MCF 10A (cell line): ENCODE data around the gene CSF3. TPM values are rescaled to one million over a fixed set of nuclear protein-coding genes. Genes with fewer than 3 reads are reported as not detected.
A peak's percentile ranks its signal among the peaks of the same experiment; 100 is the strongest.

Experiments
- BruUV-seq: library from RNA; stranded (reverse); fragments of 400-500 nt; replicated peaks from 2 replicates; lab custom pipeline; 2021; lab: Mats Ljungman, UMichigan
- CTCF ChIA-PET: fragments of 300-600 bp; sonication (Branson Sonifier 250); formaldehyde crosslinking; extraction: SDS; loops from one replicate; lab custom pipeline; 2021; ENCODE audit warnings: antibody characterized with exemption, inconsistent platforms; lab: Yijun Ruan, JAX
- POLR2A ChIA-PET: fragments of 300-600, 350-650 bp; sonication (Branson Sonifier 250); formaldehyde crosslinking; extraction: SDS; loops from one replicate; lab custom pipeline; 2020; ENCODE audit warnings: antibody characterized with exemption, inconsistent platforms; lab: Yijun Ruan, JAX
- DNase-seq: peaks from one replicate; pipeline ENCODE4 v3.0.0-alpha.2; 2018; ENCODE audit not compliant: unreplicated experiment
- H3K27ac Mint-ChIP-seq: one replicate; pipeline ENCODE4 v1.8.0; 2022; ENCODE audit warnings: mild to moderate bottlenecking, low read depth, mixed read lengths; ENCODE audit not compliant: unreplicated experiment
- H3K27me3 Mint-ChIP-seq: one replicate; pipeline ENCODE4 v1.8.0; 2022; ENCODE audit warnings: mixed read lengths; ENCODE audit not compliant: insufficient read depth, unreplicated experiment
- H3K36me3 Mint-ChIP-seq: one replicate; pipeline ENCODE4 v1.8.0; 2022; ENCODE audit warnings: mild to moderate bottlenecking, moderate library complexity, mixed read lengths; ENCODE audit not compliant: insufficient read depth, unreplicated experiment
- H3K4me1 Mint-ChIP-seq: one replicate; pipeline ENCODE4 v1.8.0; 2022; ENCODE audit warnings: mixed read lengths; ENCODE audit not compliant: insufficient read depth, unreplicated experiment
- H3K4me3 Mint-ChIP-seq: one replicate; pipeline ENCODE4 v1.8.0; 2022; ENCODE audit warnings: mild to moderate bottlenecking, moderate library complexity, mixed read lengths; ENCODE audit not compliant: unreplicated experiment
- H3K9me3 Mint-ChIP-seq: one replicate; pipeline ENCODE4 v1.8.0; 2022; ENCODE audit warnings: mixed read lengths; ENCODE audit not compliant: unreplicated experiment
- intact Hi-C: fragments of 100-400 bp; cut with micrococcal nuclease; formaldehyde crosslinking; loops from 2 replicates; pipeline ENCODE4 v1.14.1; 2022
- total RNA-seq: library from RNA; stranded (reverse); gene quantifications from 2 replicates; pipeline ENCODE4 v1.2.3, GENCODE V29; 2022
- TF ChIP-seq, protein P1 (sequence below): fragments of 200-600 bp; IDR thresholded peaks from one replicate; pipeline ENCODE4 v1.8.0; 2022; ENCODE audit warnings: antibody characterized with exemption, mild to moderate bottlenecking; ENCODE audit not compliant: unreplicated experiment

The CSF3 gene
- total RNA-seq, 1 experiment from 2014 or later, result 17.1 TPM

DNA sequence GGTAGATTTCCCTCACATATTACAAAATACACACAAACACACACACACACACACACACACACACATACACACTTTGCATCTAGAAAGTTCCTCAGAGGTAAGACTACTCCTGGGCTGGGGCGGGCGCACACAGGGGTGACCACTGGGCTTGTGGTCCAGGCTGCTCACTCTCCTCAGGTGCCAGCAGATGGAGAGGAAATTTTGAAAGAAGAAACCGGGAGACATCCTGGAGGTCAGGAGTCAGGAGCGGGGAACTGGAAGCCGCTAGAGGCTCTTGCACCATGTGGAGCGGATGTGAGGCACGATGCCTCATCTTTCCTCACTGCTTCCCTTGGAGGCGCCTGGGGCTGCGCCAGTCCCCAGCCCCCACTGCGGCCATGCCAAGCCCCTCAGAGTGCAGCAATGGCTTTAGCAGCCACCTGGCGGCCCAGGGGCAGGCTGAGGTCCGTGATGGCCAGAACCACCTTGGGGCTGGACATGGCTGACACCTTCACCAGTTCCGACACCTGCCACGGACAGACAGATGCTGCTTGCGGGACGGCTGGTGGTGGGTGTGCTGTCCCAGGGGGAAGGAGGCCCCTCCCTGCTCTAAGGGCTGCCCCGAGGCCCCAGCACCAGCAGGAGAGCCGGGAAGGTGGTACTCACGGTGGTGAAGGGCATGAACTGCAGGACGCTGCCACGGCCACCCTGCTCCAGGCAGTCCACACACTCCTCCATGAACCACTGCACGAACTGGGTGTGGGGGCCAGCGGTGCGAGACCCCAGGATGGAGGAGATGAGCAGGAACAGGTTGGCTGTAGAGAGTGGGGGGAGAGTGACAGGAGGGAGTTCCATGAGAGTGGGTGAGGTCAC lies 4.1 kb downstream of the CSF3 start:
- peak overlapping the region; percentile 59 for H3K27ac Mint-ChIP-seq

DNA sequence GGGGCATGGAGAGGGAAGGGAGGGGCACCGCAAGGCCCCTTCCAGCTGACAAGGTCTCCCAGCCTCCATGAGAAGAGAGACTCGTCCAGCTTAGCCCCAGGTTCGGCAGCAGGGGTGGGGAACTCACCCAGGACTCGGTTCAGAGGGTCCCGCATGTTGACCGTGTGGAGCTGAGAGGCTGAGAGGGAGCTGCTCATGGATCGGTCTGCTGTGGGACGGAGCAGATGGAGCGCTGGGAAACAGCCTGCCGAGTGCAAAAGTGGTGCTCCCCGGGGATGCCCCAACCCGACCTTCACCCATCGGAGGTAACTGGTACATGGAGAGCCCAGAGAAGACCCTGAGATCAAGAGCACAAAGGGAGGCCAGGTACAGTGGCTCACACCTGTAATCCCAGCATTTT lies 4.9 kb downstream of the CSF3 start:
- POLR2A ChIA-PET, result interaction anchor here (1.3 to 3.5 kb wide), 3 partner anchors 12 to 92 kb away, joined by 3 to 79 read pairs (median 34); partner anchors contain the start of gene NR1D1
- CTCF ChIA-PET, result no interaction called here
- no TSS peak for BruUV-seq
- DNase-seq, result peak; percentile 28
- H3K9me3 Mint-ChIP-seq, result no peaks in the 10 kb centered on the region
- TF ChIP-seq, protein P1, sequence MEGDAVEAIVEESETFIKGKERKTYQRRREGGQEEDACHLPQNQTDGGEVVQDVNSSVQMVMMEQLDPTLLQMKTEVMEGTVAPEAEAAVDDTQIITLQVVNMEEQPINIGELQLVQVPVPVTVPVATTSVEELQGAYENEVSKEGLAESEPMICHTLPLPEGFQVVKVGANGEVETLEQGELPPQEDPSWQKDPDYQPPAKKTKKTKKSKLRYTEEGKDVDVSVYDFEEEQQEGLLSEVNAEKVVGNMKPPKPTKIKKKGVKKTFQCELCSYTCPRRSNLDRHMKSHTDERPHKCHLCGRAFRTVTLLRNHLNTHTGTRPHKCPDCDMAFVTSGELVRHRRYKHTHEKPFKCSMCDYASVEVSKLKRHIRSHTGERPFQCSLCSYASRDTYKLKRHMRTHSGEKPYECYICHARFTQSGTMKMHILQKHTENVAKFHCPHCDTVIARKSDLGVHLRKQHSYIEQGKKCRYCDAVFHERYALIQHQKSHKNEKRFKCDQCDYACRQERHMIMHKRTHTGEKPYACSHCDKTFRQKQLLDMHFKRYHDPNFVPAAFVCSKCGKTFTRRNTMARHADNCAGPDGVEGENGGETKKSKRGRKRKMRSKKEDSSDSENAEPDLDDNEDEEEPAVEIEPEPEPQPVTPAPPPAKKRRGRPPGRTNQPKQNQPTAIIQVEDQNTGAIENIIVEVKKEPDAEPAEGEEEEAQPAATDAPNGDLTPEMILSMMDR, result no peak
- H3K4me1 Mint-ChIP-seq, result peaks cover 69% of the 10 kb centered on the region
- H3K27me3 Mint-ChIP-seq, result no peaks in the 10 kb centered on the region
- peak overlapping the region; percentile 59 for H3K27ac Mint-ChIP-seq
- peaks cover 35% of the 10 kb centered on the region for H3K36me3 Mint-ChIP-seq
- intact Hi-C loops, result loop anchor here (2.0 kb wide), 1 partner anchor 39 kb away; the partner anchor contains the start of gene PSMD3
- H3K4me3 Mint-ChIP-seq, result peak overlapping the region; percentile 51

More for the DNA sequence above, 4.1 kb downstream of the CSF3 start:
- peak; percentile 96 for DNase-seq
- BruUV-seq, result TSS peak; percentile 4
- ChIA-PET CTCF (interaction anchor here (0.6 to 10.7 kb wide), 6 partner anchors 9 to 120 kb away, joined by 3 to 237 read pairs (median 4); no protein-coding TSS in a partner anchor), POLR2A (interaction anchor here (0.6 to 8.1 kb wide), 11 partner anchors 8 to 103 kb away, joined by 3 to 164 read pairs (median 7); partner anchors contain the start of genes MED24, NR1D1 and PSMD3)
- Mint-ChIP-seq H3K9me3 (no peaks in the 10 kb centered on the region), H3K4me1 (peaks cover 65% of the 10 kb centered on the region), H3K36me3 (peaks cover 32% of the 10 kb centered on the region), H3K4me3 (peak overlapping the region; percentile 51), H3K27me3 (no peaks in the 10 kb centered on the region)
- intact Hi-C loops, result no loop called here
- TF ChIP-seq, protein P1, result no peak

DNA sequence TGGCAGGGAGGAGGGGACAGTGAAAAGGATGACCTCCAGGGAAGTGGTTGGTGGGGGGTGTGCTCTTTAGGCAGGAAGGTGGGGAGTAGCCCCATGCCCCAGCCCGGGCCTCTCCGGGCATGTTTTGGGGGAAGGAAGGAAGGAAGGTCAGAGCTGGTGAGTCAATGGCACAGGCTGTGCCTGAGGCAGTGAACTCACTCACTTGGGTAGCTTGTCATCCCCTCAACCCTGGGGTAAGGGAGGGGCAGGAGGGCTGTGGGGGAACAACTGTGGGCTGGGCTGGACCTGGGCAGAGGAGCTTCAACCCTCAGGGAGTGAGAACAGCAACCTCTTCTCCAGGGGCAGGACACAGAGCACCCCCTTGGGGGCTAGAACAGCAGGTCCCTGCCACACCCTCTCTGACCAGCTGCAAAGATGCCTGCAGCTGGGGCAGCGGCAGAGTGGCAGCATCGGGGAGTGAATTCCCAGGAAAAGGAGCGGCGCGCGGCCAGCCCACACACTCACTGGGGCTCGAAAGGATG lies 6.3 kb downstream of the CSF3 start:
- POLR2A ChIA-PET, result interaction anchor here (0.5 to 3.5 kb wide), 24 partner anchors 11 to 828 kb away, joined by 3 to 79 read pairs (median 4); partner anchors contain the start of genes CASC3, MED24, NR1D1 and PSMD3
- peak overlapping the region; percentile 96 for H3K27ac Mint-ChIP-seq
- peaks cover 40% of the 10 kb centered on the region for H3K36me3 Mint-ChIP-seq
- no peaks in the 10 kb centered on the region for H3K27me3 Mint-ChIP-seq
- peak overlapping the region; percentile 47 for H3K4me3 Mint-ChIP-seq
- DNase-seq, result peak; percentile 99
- peaks cover 74% of the 10 kb centered on the region for H3K4me1 Mint-ChIP-seq
- TF ChIP-seq, protein P1, result no peak
- H3K9me3 Mint-ChIP-seq, result no peaks in the 10 kb centered on the region
- no TSS peak for BruUV-seq
- intact Hi-C loops, result loop anchor here (2.0 kb wide), 1 partner anchor 41 kb away; the partner anchor contains the start of gene PSMD3
- CTCF ChIA-PET, result interaction anchor here (0.6 to 1.8 kb wide), 15 partner anchors 7 to 271 kb away, joined by 3 to 8 read pairs (median 4); partner anchors contain the start of genes CASC3 and PSMD3
